Keratinocyte (primary cell): ENCODE data around the gene PTPRN2. TPM values are rescaled to one million over a fixed set of nuclear protein-coding genes. Genes with fewer than 3 reads are reported as not detected.

ENCODE experiments used
- DNase-seq: peaks from one replicate; pipeline ENCODE4 v3.0.0-alpha.2; 2011; ENCODE audit warnings: low read depth, missing footprints, low spot score
- FAIRE-seq: peaks from 2 replicates; lab custom pipeline; 2011; peaks lifted over from hg19 to GRCh38; lab: Jason Lieb, UNC
- H2AFZ ChIP-seq: 2 replicates; pipeline ENCODE4 v1.6.0; 2012; ENCODE audit warnings: low read length, control low read depth, inconsistent platforms; ENCODE audit not compliant: control insufficient read depth
- H3K27ac ChIP-seq: 2 replicates; pipeline ENCODE4 v1.5.1; 2011; ENCODE audit warnings: low read length; ENCODE audit not compliant: control insufficient read depth, insufficient read depth
- H3K27me3 ChIP-seq: 3 replicates; pipeline ENCODE4 v1.6.0; 2011; ENCODE audit warnings: low read length; ENCODE audit not compliant: control insufficient read depth, insufficient read depth; ENCODE audit errors: extremely low read depth
- H3K36me3 ChIP-seq, 2 experiments: 2 replicates in 1 of 2; 3 replicates in 1 of 2; pipeline ENCODE4 v1.5.1; 2011; ENCODE audit warnings: low read length in 2 of 2, mild to moderate bottlenecking in 1 of 2; ENCODE audit not compliant: control insufficient read depth in 2 of 2, insufficient read depth in 2 of 2; ENCODE audit errors: extremely low read depth in 1 of 2
- H3K4me1 ChIP-seq: 3 replicates; pipeline ENCODE4 v1.5.1; 2011; ENCODE audit warnings: low read length; ENCODE audit not compliant: control insufficient read depth, insufficient read depth; ENCODE audit errors: extremely low read depth
- H3K4me2 ChIP-seq: 3 replicates; pipeline ENCODE4 v1.6.0; 2011; ENCODE audit warnings: low read depth, low read length; ENCODE audit not compliant: control insufficient read depth, insufficient read depth; ENCODE audit errors: extremely low read depth
- H3K4me3 ChIP-seq, 3 experiments: fragments of 200-600 bp in 1 of 3; sonication (generic) in 1 of 3; 2 replicates in 2 of 3; 3 replicates in 1 of 3; pipeline ENCODE4 v1.5.1; 2011 to 2016; ENCODE audit warnings: low read length in 3 of 3, mild to moderate bottlenecking in 3 of 3, control low read depth in 2 of 3, inconsistent platforms in 1 of 3, low read depth in 1 of 3, mixed read lengths in 1 of 3, mixed run types in 1 of 3, moderate library complexity in 1 of 3; ENCODE audit not compliant: control insufficient read depth in 2 of 3, insufficient read depth in 2 of 3; ENCODE audit errors: extremely low read depth in 1 of 3
- H3K79me2 ChIP-seq: 2 replicates; pipeline ENCODE4 v1.6.0; 2012; ENCODE audit warnings: low read length; ENCODE audit not compliant: control insufficient read depth, insufficient read depth
- H3K9ac ChIP-seq: 3 replicates; pipeline ENCODE4 v1.6.0; 2011; ENCODE audit warnings: low read length; ENCODE audit not compliant: control insufficient read depth, insufficient read depth; ENCODE audit errors: extremely low read depth
- H3K9me1 ChIP-seq: 3 replicates; pipeline ENCODE4 v1.6.0; 2011; ENCODE audit warnings: low read length; ENCODE audit not compliant: control insufficient read depth, insufficient read depth; ENCODE audit errors: extremely low read depth
- H3K9me3 ChIP-seq: 2 replicates; pipeline ENCODE4 v1.5.1; 2012; ENCODE audit warnings: low read depth, low read length; ENCODE audit not compliant: control insufficient read depth
- H4K20me1 ChIP-seq: 3 replicates; pipeline ENCODE4 v1.6.0; 2011; ENCODE audit warnings: low read length; ENCODE audit not compliant: control insufficient read depth, insufficient read depth; ENCODE audit errors: extremely low read depth
- EZH2 ChIP-seq: IDR thresholded peaks from one replicate; pipeline ENCODE4 v1.6.1; 2012; ENCODE audit warnings: inconsistent platforms, mild to moderate bottlenecking, low read length, moderate library complexity
- dilution Hi-C: fragments of 300-500 bp; cut with MboI; formaldehyde crosslinking; loops from one replicate; pipeline ENCODE4 v1.7.0; 2020; ENCODE audit warnings: low sequenced_read_pairs; ENCODE audit not compliant: extremely low pct_ligation_motif_present
- polyA plus RNA-seq, 5 experiments: library from polyadenylated mRNA; depleted of rRNA in 3 of 5; stranded (reverse) in 3 of 5; stranded (forward) in 1 of 5; unstranded in 1 of 5; fragments of >200 nt; gene quantifications; 1 replicate in 1 of 5; 2 replicates in 3 of 5; 3 replicates in 1 of 5; pipeline versions ENCODE4 v1.2.1 to v1.2.3, GENCODE V29; 2011 to 2012; ENCODE audit warnings: missing spikeins in 2 of 5, low read depth in 1 of 5, low replicate concordance in 1 of 5
- TF ChIP-seq, protein P1 (sequence below), 3 experiments: IDR thresholded peaks in 1 of 3; conservative IDR thresholded peaks in 1 of 3; optimal IDR thresholded peaks in 1 of 3; 2 replicates in 2 of 3; 3 replicates in 1 of 3; pipeline versions ENCODE3 to v1.5.1; 2011; ENCODE audit warnings: low read length in 3 of 3, mild to moderate bottlenecking in 3 of 3, moderate library complexity in 2 of 3, control low read depth in 1 of 3, inconsistent platforms in 1 of 3; ENCODE audit not compliant: insufficient read depth in 2 of 3; ENCODE audit errors: extremely low read depth in 1 of 3

The PTPRN2 gene
- polyA plus RNA-seq, 1 donor (not counting 4 experiments of a cell fraction or from before 2014, with no cell fraction given): not detected

DNA sequence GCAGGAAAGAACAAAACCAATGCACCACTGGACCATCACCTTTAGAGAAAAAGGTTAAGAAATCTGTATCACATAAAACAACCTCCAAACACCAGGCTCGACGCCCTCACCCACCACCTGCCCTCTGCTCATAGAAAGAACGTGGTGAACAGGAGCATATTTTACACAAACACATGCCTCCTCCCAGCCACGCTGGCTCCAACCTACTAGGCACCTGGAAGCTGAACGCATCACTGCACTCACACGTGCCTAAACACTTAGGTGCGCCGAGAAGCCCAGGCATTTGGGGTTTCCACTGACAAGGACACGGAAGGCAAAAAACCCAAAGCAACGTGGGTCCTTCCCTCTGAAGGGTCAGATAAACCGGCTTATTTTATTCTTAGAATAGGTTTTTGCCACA is 56.0 kb downstream of the PTPRN2 start:
- TF ChIP-seq, protein P1, sequence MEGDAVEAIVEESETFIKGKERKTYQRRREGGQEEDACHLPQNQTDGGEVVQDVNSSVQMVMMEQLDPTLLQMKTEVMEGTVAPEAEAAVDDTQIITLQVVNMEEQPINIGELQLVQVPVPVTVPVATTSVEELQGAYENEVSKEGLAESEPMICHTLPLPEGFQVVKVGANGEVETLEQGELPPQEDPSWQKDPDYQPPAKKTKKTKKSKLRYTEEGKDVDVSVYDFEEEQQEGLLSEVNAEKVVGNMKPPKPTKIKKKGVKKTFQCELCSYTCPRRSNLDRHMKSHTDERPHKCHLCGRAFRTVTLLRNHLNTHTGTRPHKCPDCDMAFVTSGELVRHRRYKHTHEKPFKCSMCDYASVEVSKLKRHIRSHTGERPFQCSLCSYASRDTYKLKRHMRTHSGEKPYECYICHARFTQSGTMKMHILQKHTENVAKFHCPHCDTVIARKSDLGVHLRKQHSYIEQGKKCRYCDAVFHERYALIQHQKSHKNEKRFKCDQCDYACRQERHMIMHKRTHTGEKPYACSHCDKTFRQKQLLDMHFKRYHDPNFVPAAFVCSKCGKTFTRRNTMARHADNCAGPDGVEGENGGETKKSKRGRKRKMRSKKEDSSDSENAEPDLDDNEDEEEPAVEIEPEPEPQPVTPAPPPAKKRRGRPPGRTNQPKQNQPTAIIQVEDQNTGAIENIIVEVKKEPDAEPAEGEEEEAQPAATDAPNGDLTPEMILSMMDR (optimal IDR thresholded peaks at IDR 0.05 in 1 of 3, IDR thresholded peaks at IDR 0.05 in 1 of 3, conservative IDR thresholded peaks at IDR 0.05 in 1 of 3; ENCODE audit: extremely low read depth in 1 of 3, insufficient read depth in 2 of 3, low read length in 3 of 3): no peak
- no peak for TF ChIP-seq EZH2
- no peak overlapping the region for H3K4me3 ChIP-seq

DNA sequence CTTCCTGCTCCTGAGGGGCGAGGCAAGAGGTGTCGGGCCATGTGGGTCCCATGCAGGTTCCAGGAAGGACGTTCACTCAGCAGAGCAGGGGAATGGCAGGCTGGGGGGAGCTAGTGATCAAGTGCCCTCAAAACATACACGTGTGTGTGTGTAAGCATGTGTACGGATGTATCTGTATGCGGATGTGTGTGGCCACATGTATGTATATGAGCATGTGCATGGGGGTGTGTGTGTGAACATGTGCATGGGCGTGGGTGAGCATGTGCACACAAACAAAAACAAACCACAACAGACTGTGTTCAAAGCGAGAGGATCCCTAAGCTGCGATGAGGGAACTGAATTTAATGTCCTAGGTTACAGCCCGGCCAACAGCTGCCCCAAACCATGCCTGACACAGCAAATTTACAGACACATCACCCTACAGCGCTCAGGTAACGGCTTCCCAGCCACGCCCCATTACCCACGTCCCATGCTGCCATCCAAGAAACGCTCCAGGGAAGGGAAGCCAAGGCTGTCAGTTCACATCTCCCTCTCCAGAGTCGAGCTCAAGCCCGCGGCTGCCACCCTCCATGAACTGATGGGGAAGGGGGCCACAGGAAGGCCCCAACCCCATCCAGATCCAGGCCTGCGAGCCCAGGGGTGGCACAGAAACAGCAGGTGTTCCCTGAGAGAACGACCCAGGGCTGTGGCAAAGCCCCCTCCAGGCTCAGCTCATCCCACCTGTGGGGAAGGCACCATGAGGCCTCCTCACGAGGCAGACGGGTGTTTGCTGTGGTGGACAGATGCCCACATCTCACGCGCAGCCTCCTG is 56.6 kb downstream of the PTPRN2 start:
- H4K20me1 ChIP-seq: no peaks in the 10 kb centered on the region
- TF ChIP-seq EZH2: no peak
- H3K9ac ChIP-seq: no peak overlapping the region
- H3K4me3 ChIP-seq: no peak overlapping the region
- no peak overlapping the region for H3K27ac ChIP-seq
- no peaks in the 10 kb centered on the region for H3K4me1 ChIP-seq
- H3K4me2 ChIP-seq: no peak overlapping the region
- no peaks in the 10 kb centered on the region for H3K9me1 ChIP-seq
- no peak overlapping the region for H2AFZ ChIP-seq
- H3K36me3 ChIP-seq: no peaks in the 10 kb centered on the region
- FAIRE-seq (no peak), DNase-seq (no peak)
- dilution Hi-C loops: no loop called here
- no peaks in the 10 kb centered on the region for H3K27me3 ChIP-seq
- no peaks in the 10 kb centered on the region for H3K79me2 ChIP-seq
- peaks cover 11% of the 10 kb centered on the region for H3K9me3 ChIP-seq

More for the DNA sequence above, 56.0 kb downstream of the PTPRN2 start:
- no peak overlapping the region for H3K4me2 ChIP-seq
- H3K9ac ChIP-seq: no peak overlapping the region
- H4K20me1 ChIP-seq: no peaks in the 10 kb centered on the region
- dilution Hi-C loops: no loop called here
- H3K36me3 ChIP-seq: no peaks in the 10 kb centered on the region
- no peaks in the 10 kb centered on the region for H3K9me1 ChIP-seq
- no peak overlapping the region for H3K27ac ChIP-seq
- FAIRE-seq (no peak), DNase-seq (no peak)
- H3K79me2 ChIP-seq: no peaks in the 10 kb centered on the region
- H3K9me3 ChIP-seq: peaks cover 8% of the 10 kb centered on the region
- no peak overlapping the region for H2AFZ ChIP-seq
- H3K27me3 ChIP-seq: no peaks in the 10 kb centered on the region
- no peaks in the 10 kb centered on the region for H3K4me1 ChIP-seq
